Measurements from ENCODE around the gene CHST3.

CHST3 gene

DNA sequence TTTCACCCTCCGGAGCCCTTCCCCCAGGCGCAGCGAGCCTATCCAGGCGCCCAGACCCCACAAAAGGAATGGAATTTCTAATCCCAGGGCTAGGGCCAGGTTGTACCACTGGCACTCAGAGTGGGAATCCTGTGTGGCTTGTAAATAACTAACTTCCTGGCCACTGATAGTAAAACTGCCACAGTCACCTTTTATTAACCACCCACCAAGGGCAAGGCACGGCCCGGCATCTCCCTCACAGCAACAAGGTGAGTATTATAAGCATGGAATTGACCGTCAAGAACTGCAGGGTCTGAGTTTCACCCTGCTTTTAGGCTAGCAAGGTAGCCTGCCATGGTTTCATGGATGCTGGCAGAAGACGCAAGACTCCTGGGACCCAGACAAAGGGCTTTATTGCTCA, 73.1 kb downstream of the CHST3 start:
- no peaks in the 10 kb centered on the region for H3K27me3 Mint-ChIP-seq (ENCODE audit: low read depth, poor library complexity)
- H3K4me3 Mint-ChIP-seq, result no peak overlapping the region
- no peaks in the 10 kb centered on the region for H3K9me3 Mint-ChIP-seq
- no peaks in the 10 kb centered on the region for H3K36me3 Mint-ChIP-seq (ENCODE audit: low read depth)
- DNase-seq, result no peak
- TF ChIP-seq, protein P1, sequence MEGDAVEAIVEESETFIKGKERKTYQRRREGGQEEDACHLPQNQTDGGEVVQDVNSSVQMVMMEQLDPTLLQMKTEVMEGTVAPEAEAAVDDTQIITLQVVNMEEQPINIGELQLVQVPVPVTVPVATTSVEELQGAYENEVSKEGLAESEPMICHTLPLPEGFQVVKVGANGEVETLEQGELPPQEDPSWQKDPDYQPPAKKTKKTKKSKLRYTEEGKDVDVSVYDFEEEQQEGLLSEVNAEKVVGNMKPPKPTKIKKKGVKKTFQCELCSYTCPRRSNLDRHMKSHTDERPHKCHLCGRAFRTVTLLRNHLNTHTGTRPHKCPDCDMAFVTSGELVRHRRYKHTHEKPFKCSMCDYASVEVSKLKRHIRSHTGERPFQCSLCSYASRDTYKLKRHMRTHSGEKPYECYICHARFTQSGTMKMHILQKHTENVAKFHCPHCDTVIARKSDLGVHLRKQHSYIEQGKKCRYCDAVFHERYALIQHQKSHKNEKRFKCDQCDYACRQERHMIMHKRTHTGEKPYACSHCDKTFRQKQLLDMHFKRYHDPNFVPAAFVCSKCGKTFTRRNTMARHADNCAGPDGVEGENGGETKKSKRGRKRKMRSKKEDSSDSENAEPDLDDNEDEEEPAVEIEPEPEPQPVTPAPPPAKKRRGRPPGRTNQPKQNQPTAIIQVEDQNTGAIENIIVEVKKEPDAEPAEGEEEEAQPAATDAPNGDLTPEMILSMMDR (IDR thresholded peaks at IDR 0.05), result no peak
- H3K27ac Mint-ChIP-seq, result peak overlapping the region; percentile 90
- peaks cover 79% of the 10 kb centered on the region for H3K4me1 Mint-ChIP-seq

- H3K27ac Mint-ChIP-seq, result peak overlapping the region; percentile 90
Measured at GRCh38 chr10:72037811-72038210, 73.6 kb downstream of the CHST3 start.

GRCh38 chr10:72038458-72039001, 74.3 kb downstream of the CHST3 start:
- no peak for DNase-seq

More at GRCh38 chr10:72037811-72038210, 73.6 kb downstream of the CHST3 start:
- H3K9me3 Mint-ChIP-seq, result no peaks in the 10 kb centered on the region
- H3K4me1 Mint-ChIP-seq, result peaks cover 79% of the 10 kb centered on the region
- no peaks in the 10 kb centered on the region for H3K27me3 Mint-ChIP-seq (ENCODE audit: low read depth, poor library complexity)
- no peak overlapping the region for H3K4me3 Mint-ChIP-seq
- no peak for DNase-seq
- TF ChIP-seq, protein P1 (IDR thresholded peaks at IDR 0.05), result no peak
- H3K36me3 Mint-ChIP-seq (ENCODE audit: low read depth), result no peaks in the 10 kb centered on the region

DNA sequence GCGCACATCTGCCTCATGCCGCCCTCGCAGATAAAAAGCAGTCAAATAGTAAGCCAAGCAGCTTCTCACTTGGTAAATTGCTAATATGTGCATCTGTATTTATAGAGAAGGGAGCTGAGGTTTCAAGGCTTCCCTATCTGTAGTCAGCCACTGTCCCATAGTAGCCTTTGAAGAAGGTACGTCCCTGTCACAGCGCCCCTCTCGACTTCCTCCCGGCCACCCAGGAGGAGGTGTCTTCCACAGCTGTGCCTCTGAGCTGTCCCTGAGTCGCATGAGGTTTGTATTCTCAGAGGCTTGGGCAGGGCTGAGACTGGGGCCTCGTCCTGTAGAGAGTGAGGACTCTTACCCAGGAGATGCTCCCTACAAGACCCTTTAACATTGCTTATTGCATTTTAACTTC, 75.2 kb downstream of the CHST3 start:
- peaks cover 79% of the 10 kb centered on the region for H3K4me1 Mint-ChIP-seq
- no peaks in the 10 kb centered on the region for H3K9me3 Mint-ChIP-seq
- H3K36me3 Mint-ChIP-seq (ENCODE audit: low read depth), result no peaks in the 10 kb centered on the region
- no peak for DNase-seq
- H3K27me3 Mint-ChIP-seq (ENCODE audit: low read depth, poor library complexity), result no peaks in the 10 kb centered on the region
- H3K27ac Mint-ChIP-seq, result peak overlapping the region; percentile 61
- no peak overlapping the region for H3K4me3 Mint-ChIP-seq
- TF ChIP-seq, protein P1 (IDR thresholded peaks at IDR 0.05), result no peak

More at GRCh38 chr10:72038458-72039001, 74.3 kb downstream of the CHST3 start:
- H3K4me3 Mint-ChIP-seq, result no peak overlapping the region
- TF ChIP-seq, protein P1 (IDR thresholded peaks at IDR 0.05), result no peak
- no peaks in the 10 kb centered on the region for H3K36me3 Mint-ChIP-seq (ENCODE audit: low read depth)
- no peaks in the 10 kb centered on the region for H3K9me3 Mint-ChIP-seq
- peaks cover 79% of the 10 kb centered on the region for H3K4me1 Mint-ChIP-seq
- H3K27ac Mint-ChIP-seq, result peak overlapping the region; percentile 90
- no peaks in the 10 kb centered on the region for H3K27me3 Mint-ChIP-seq (ENCODE audit: low read depth, poor library complexity)

GRCh38 chr10:72041491-72041890, 77.3 kb downstream of the CHST3 start:
- TF ChIP-seq, protein P1 (IDR thresholded peaks at IDR 0.05), result no peak
- Mint-ChIP-seq H3K4me3 (no peak overlapping the region), H3K4me1 (peaks cover 71% of the 10 kb centered on the region), H3K9me3 (peaks cover under 1% of the 10 kb centered on the region), H3K36me3 (ENCODE audit: low read depth) (no peaks in the 10 kb centered on the region), H3K27me3 (ENCODE audit: low read depth, poor library complexity) (no peaks in the 10 kb centered on the region), H3K27ac (peak overlapping the region; percentile 45)
- DNase-seq, result no peak
